Liver (tissue), 9 donors: Measurements from ENCODE around the gene RANGAP1. TPM values are rescaled to one million over a fixed set of nuclear protein-coding genes. Genes with fewer than 3 reads are reported as not detected.

Experiments used
- DNase-seq: peaks from one replicate; pipeline ENCODE4 v3.0.0-alpha.2; 2017; ENCODE audit warnings: low spot score
- H3K27ac ChIP-seq, 2 donors: one replicate each; pipeline ENCODE4 v1.7.0; 2013; ENCODE audit warnings: inconsistent platforms in 2 of 2, low read length in 2 of 2, control low read depth in 1 of 2, low read depth in 1 of 2, mild to moderate bottlenecking in 1 of 2
- H3K27me3 ChIP-seq, 4 donors: one replicate each; pipeline versions ENCODE4 v1.6.1 to v1.7.0; 2013; ENCODE audit warnings: low read length in 3 of 4, inconsistent platforms in 1 of 4, mild to moderate bottlenecking in 1 of 4, moderate library complexity in 1 of 4; ENCODE audit not compliant: control insufficient read depth in 4 of 4, insufficient read depth in 4 of 4
- H3K36me3 ChIP-seq, 4 donors: one replicate each; pipeline versions ENCODE4 v1.6.1 to v1.7.0; 2013; ENCODE audit warnings: low read length in 3 of 4, mild to moderate bottlenecking in 3 of 4, low read depth in 1 of 4, moderate library complexity in 1 of 4; ENCODE audit not compliant: control insufficient read depth in 4 of 4, insufficient read depth in 3 of 4
- H3K4me1 ChIP-seq, 4 donors: one replicate each; pipeline versions ENCODE4 v1.6.1 to v1.7.0; 2013; ENCODE audit warnings: low read length in 3 of 4, mild to moderate bottlenecking in 3 of 4, moderate library complexity in 1 of 4; ENCODE audit not compliant: control insufficient read depth in 4 of 4, insufficient read depth in 4 of 4
- H3K4me3 ChIP-seq, 3 donors: one replicate each; pipeline versions ENCODE4 v1.6.1 to v1.7.0; 2013; ENCODE audit warnings: low read length in 3 of 3, control low read depth in 1 of 3, low read depth in 1 of 3, mild to moderate bottlenecking in 1 of 3
- H3K9ac ChIP-seq, 2 donors: one replicate each; pipeline ENCODE4 v1.7.0; 2013; ENCODE audit warnings: low read length in 2 of 2, mild to moderate bottlenecking in 2 of 2, moderate library complexity in 2 of 2, control low read depth in 1 of 2, low read depth in 1 of 2
- H3K9me3 ChIP-seq, 4 donors: one replicate each; pipeline versions ENCODE4 v1.6.1 to v1.7.0; 2013; ENCODE audit warnings: low read length in 3 of 4; ENCODE audit not compliant: control insufficient read depth in 4 of 4
- EGR1 ChIP-seq, 2 donors: IDR thresholded peaks; 2 replicates each; pipeline ENCODE4 v1.6.1; 2016 to 2018; ENCODE audit warnings: antibody characterized with exemption in 2 of 2, low read depth in 2 of 2
- FOXA1 ChIP-seq: IDR thresholded peaks from 2 replicates; pipeline ENCODE4 v1.6.1; 2016; ENCODE audit warnings: antibody characterized with exemption
- FOXA2 ChIP-seq: IDR thresholded peaks from 2 replicates; pipeline ENCODE4 v1.6.1; 2016; ENCODE audit warnings: antibody characterized with exemption
- GABPA ChIP-seq, 2 donors: IDR thresholded peaks in 1 of 2; conservative IDR thresholded peaks in 1 of 2; 2 replicates each; pipeline ENCODE4 v1.6.1; 2016; ENCODE audit warnings: antibody characterized with exemption in 2 of 2, mild to moderate bottlenecking in 1 of 2, moderate library complexity in 1 of 2
- HNF4A ChIP-seq, 2 donors: conservative IDR thresholded peaks; 2 replicates each; pipeline ENCODE4 v1.6.1; 2016; ENCODE audit warnings: antibody characterized with exemption in 2 of 2, mild to moderate bottlenecking in 2 of 2
- HNF4G ChIP-seq: IDR thresholded peaks from 2 replicates; pipeline ENCODE4 v1.6.1; 2016; ENCODE audit warnings: antibody characterized with exemption
- JUND ChIP-seq, 2 donors: IDR thresholded peaks; 2 replicates each; pipeline ENCODE4 v1.6.1; 2016; ENCODE audit warnings: antibody characterized with exemption in 2 of 2
- NR2F2 ChIP-seq: IDR thresholded peaks from 2 replicates; pipeline ENCODE4 v1.6.1; 2016; ENCODE audit warnings: antibody characterized with exemption
- RAD21 ChIP-seq, 2 donors: IDR thresholded peaks; 2 replicates each; pipeline ENCODE4 v1.6.1; 2016; ENCODE audit warnings: antibody characterized with exemption in 2 of 2, mild to moderate bottlenecking in 2 of 2
- RXRA ChIP-seq, 2 donors: IDR thresholded peaks; 2 replicates each; pipeline ENCODE4 v1.6.1; 2017 to 2018; ENCODE audit warnings: antibody characterized with exemption in 2 of 2, mild to moderate bottlenecking in 1 of 2
- SP1 ChIP-seq: IDR thresholded peaks from 2 replicates; pipeline ENCODE4 v1.6.1; 2018; ENCODE audit warnings: antibody characterized with exemption, mild to moderate bottlenecking
- TAF1 ChIP-seq: conservative IDR thresholded peaks from 2 replicates; pipeline ENCODE4 v1.6.1; 2016; ENCODE audit warnings: antibody characterized with exemption, mild to moderate bottlenecking
- YY1 ChIP-seq: IDR thresholded peaks from 2 replicates; pipeline ENCODE4 v1.6.1; 2016; ENCODE audit warnings: antibody characterized with exemption, mild to moderate bottlenecking
- WGBS: extraction: QIAGEN DNeasy Blood & Tissue Kit; methylation state at CpG from one replicate; pipeline ENCODE4 v1.1.7; 2013; 5-methylcytosine and 5-hydroxymethylcytosine counted together
- polyA plus RNA-seq, 2 donors: library from polyadenylated mRNA; stranded (reverse) in 1 of 2; unstranded in 1 of 2; fragments of 200-250 nt in 1 of 2; fragments of >200 nt in 1 of 2; fragmentation: Nextera tagmentation in 1 of 2; extraction: Ambion mirVana in 1 of 2; gene quantifications; one replicate each; pipeline versions ENCODE4 v1.2.1 to v1.2.3, GENCODE V29; 2013 to 2015
- total RNA-seq, 2 donors: library from RNA; depleted of rRNA; stranded (reverse); fragments of >200 nt; gene quantifications; one replicate each; pipeline ENCODE4 v1.2.3, GENCODE V29; 2014
- TF ChIP-seq, protein P1 (sequence below): IDR thresholded peaks from 2 replicates; pipeline ENCODE4 v1.6.1; 2016; ENCODE audit warnings: antibody characterized with exemption
- TF ChIP-seq, protein P2 (sequence below): IDR thresholded peaks from 2 replicates; pipeline ENCODE4 v1.6.1; 2016; ENCODE audit warnings: antibody characterized with exemption
- TF ChIP-seq, protein P3 (sequence below): IDR thresholded peaks from 2 replicates; pipeline ENCODE4 v1.6.1; 2016; ENCODE audit warnings: antibody characterized with exemption
- TF ChIP-seq, protein P4 (sequence below): fragments of 150-350 bp; IDR thresholded peaks from 2 replicates; pipeline ENCODE4 v1.5.1; 2017; ENCODE audit warnings: improper control_type of control experiment, low read depth, low read length; ENCODE audit not compliant: missing input control
- donor health status: healthy.
- donor health status: healthy.
- donor health status: healthy.
- donor health status: healthy.
- donor health status: healthy.

RANGAP1 gene
- total and polyA plus RNA-seq, 4 donors = 12.0 to 40.3 (median 33.3) TPM

DNA sequence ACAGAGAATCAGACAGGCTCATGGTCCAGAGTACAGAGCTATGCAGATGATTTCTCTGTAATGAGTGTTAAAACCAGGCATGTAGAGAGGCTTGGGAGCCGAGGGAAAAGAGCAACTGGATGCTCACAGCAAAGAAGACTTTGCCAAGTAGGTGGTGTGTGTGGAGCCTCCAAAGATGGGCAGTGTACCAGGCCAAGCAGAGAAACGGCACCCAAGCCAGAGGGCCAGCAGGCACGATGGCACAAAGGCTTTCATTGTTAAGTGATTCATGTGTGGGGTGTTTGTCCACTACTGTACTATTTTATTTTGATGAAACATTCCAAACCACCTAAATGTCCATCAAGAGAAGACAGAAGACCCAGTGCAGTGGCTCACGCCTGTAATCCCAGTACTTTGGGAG, 11.1 kb downstream of the RANGAP1 start:
- WGBS = 95% methylated on average over 4 of the region's 4 CpGs
- H3K36me3 ChIP-seq = peaks cover 8 to 61% (median 38%) of the 10 kb centered on the region in 4 donors

DNA sequence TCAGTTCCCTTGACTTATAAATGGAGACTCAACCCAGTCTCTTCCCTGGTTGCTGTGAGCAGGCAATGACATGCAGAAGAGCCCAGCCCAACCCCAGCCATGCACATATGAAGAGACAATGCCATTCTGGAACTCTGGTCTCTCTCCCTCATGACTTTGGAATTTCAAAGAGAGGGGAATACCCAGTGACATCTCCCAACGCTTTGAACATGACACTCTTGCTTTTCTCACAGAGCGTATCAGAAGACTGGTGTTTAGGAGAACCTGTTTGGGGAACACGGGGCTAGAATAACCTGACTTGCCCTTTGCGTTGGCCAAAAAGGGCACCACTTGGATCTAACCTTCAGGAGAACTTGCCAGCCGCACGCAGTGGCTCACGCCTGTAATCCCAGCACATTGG, 12.9 kb downstream of the RANGAP1 start:
- TF ChIP-seq, protein P1, sequence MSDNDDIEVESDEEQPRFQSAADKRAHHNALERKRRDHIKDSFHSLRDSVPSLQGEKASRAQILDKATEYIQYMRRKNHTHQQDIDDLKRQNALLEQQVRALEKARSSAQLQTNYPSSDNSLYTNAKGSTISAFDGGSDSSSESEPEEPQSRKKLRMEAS = no peak
- TF ChIP-seq TAF1 (no peak), NR2F2 (no peak)
- TF ChIP-seq, protein P2, sequence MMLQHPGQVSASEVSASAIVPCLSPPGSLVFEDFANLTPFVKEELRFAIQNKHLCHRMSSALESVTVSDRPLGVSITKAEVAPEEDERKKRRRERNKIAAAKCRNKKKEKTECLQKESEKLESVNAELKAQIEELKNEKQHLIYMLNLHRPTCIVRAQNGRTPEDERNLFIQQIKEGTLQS = no peak
- H3K9me3 ChIP-seq = no peaks in the 10 kb centered on the region
- H3K9ac ChIP-seq = no peak overlapping the region
- no peak for DNase-seq
- WGBS = 97% methylated on average over 7 of the region's 7 CpGs
- H3K4me1 ChIP-seq = no peaks in the 10 kb centered on the region
- no peaks in the 10 kb centered on the region for H3K27me3 ChIP-seq
- no peak overlapping the region for H3K27ac ChIP-seq
- peaks cover 8 to 65% (median 42%) of the 10 kb centered on the region in 4 donors for H3K36me3 ChIP-seq
- no peak overlapping the region for H3K4me3 ChIP-seq

More for the DNA sequence above, 11.1 kb downstream of the RANGAP1 start:
- TF ChIP-seq, protein P1 = no peak
- TF ChIP-seq FOXA1 (no peak), TAF1 (no peak), HNF4A (conservative IDR thresholded peaks at IDR 0.05) (no peak), JUND (IDR thresholded peaks at IDR 0.05) (no peak), GABPA (IDR thresholded peaks at IDR 0.05 in 1 of 2, conservative IDR thresholded peaks at IDR 0.05 in 1 of 2) (no peak), FOXA2 (no peak), RAD21 (IDR thresholded peaks at IDR 0.05) (no peak), RXRA (IDR thresholded peaks at IDR 0.05) (no peak), NR2F2 (no peak), HNF4G (no peak), EGR1 (IDR thresholded peaks at IDR 0.05; ENCODE audit: low read depth in 2 of 2) (no peak), SP1 (no peak), YY1 (no peak)
- TF ChIP-seq, protein P2 = no peak
- TF ChIP-seq, protein P3, sequence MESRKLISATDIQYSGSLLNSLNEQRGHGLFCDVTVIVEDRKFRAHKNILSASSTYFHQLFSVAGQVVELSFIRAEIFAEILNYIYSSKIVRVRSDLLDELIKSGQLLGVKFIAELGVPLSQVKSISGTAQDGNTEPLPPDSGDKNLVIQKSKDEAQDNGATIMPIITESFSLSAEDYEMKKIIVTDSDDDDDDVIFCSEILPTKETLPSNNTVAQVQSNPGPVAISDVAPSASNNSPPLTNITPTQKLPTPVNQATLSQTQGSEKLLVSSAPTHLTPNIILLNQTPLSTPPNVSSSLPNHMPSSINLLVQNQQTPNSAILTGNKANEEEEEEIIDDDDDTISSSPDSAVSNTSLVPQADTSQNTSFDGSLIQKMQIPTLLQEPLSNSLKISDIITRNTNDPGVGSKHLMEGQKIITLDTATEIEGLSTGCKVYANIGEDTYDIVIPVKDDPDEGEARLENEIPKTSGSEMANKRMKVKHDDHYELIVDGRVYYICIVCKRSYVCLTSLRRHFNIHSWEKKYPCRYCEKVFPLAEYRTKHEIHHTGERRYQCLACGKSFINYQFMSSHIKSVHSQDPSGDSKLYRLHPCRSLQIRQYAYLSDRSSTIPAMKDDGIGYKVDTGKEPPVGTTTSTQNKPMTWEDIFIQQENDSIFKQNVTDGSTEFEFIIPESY = no peak
- TF ChIP-seq, protein P4, sequence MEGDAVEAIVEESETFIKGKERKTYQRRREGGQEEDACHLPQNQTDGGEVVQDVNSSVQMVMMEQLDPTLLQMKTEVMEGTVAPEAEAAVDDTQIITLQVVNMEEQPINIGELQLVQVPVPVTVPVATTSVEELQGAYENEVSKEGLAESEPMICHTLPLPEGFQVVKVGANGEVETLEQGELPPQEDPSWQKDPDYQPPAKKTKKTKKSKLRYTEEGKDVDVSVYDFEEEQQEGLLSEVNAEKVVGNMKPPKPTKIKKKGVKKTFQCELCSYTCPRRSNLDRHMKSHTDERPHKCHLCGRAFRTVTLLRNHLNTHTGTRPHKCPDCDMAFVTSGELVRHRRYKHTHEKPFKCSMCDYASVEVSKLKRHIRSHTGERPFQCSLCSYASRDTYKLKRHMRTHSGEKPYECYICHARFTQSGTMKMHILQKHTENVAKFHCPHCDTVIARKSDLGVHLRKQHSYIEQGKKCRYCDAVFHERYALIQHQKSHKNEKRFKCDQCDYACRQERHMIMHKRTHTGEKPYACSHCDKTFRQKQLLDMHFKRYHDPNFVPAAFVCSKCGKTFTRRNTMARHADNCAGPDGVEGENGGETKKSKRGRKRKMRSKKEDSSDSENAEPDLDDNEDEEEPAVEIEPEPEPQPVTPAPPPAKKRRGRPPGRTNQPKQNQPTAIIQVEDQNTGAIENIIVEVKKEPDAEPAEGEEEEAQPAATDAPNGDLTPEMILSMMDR = no peak
- no peak for DNase-seq
- H3K4me3 ChIP-seq = no peak overlapping the region
- no peak overlapping the region for H3K9ac ChIP-seq
- no peaks in the 10 kb centered on the region for H3K4me1 ChIP-seq
- H3K27ac ChIP-seq = no peak overlapping the region
- no peaks in the 10 kb centered on the region for H3K27me3 ChIP-seq
- no peaks in the 10 kb centered on the region for H3K9me3 ChIP-seq
